GM18870 (cell line): ENCODE data around the gene ABHD17A.
"Not testable (repeated sequence)": the region's sequence is repeated elsewhere in the genome, so short reads cannot be mapped to it uniquely, and the experiment has no call there.

ENCODE experiments used
- ATAC-seq: cut with Tn5 transposase; IDR thresholded peaks from one replicate; pipeline ENCODE4 v1.9.1; 2021; ENCODE audit warnings: moderate library complexity; ENCODE audit not compliant: unreplicated experiment

ABHD17A gene

GRCh38 chr19:1911098-1911497 is 25.8 kb upstream of the ABHD17A start:
- ATAC-seq, result no peak

DNA sequence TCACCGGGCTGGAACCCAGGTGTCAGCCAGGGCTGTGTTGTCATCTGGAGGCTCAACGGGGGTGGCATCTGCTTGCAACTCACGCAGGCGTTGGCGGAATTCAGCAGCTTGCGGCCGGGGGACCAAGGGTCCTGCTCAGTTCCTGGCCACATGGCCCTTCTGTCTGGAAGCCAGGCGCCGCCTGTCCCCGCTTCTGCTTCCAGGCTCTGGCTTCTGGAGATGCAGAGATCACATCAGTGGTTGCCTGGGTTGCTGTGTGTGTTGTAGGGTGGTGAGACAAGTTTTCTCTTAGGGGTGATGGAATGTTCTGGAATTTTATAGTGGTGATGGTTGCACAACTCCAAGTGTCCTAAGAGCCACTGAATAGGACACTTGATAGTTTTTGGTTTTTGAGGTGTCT is 24.9 kb upstream of the ABHD17A start:
- no peak for ATAC-seq

DNA sequence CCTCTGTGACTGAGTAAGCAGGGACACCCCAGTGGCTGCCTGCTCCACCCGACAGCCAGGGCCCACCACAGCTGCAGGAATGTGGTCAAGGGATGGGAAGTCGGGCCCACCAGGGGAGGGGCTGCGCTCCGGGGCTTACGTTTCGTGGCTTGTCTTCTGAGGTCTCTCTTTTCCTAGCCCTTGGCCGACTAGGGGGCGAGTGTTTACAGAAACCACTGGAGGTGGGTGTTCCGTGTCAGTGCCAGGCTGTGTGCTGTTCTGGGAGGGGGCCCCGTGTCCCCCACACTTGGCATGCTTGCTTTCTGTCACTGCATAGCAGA is 24.4 kb upstream of the ABHD17A start:
- no peak for ATAC-seq

DNA sequence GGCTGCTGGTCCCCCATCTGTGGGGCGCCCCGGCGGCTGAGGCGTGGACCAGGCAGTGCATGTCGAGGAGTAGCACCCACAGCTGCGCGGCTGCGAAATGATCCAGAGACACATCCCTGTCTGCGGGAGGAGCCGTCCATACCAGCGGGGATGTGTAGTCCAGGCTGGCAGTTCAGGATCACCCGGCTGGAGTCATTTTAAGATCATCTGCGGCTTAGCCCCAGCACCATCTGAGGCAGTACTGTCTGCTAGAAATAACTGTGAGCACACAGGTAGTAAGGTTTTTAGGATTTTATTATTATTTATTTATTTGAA is 23.0 kb upstream of the ABHD17A start:
- no peak for ATAC-seq

DNA sequence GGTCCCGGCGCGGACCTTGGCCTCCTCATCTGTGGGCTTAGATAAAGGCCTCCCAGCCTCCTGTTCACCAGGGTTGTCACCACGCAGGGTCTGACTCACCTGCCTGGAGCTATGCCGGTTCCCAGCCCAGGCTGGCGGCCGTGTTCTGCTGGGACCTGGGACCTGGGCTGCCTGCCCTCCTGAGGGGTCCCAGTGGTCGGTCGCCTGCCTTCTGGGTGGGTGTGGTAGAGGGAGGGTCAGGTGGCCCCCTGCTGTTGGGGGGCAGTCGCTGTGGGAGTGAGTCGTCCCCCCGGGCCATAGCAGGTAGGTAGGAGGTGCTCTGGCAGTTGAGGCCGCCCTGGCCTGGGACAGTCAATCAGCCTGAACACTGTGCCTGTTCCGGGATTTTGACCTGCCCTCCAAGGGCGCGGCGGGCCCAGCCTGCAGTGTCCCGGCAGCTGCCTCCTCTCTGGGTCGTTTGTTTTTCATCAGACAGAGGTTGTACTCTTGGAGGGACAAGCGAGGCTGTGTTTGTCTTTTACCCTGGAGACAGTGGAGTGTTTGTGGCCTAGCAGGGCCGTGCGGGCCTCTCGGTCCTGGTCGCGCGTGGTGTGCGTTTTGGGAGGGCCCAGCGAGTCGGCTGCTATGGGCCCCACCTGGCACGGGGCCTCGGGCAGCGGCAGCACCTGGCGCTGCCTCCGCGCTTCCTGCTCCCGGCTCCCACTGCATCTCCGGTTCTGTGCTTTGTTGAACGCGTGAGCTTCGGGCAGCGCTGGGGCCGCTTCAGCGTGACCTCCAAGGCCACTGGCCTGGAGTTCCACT is 22.5 kb upstream of the ABHD17A start:
- ATAC-seq, result no peak

- no peak for ATAC-seq
Observed at GRCh38 chr19:1906985-1907562, 21.8 kb upstream of the ABHD17A start.

GRCh38 chr19:1905863-1906375 is 20.6 kb upstream of the ABHD17A start:
- no peak for ATAC-seq

DNA sequence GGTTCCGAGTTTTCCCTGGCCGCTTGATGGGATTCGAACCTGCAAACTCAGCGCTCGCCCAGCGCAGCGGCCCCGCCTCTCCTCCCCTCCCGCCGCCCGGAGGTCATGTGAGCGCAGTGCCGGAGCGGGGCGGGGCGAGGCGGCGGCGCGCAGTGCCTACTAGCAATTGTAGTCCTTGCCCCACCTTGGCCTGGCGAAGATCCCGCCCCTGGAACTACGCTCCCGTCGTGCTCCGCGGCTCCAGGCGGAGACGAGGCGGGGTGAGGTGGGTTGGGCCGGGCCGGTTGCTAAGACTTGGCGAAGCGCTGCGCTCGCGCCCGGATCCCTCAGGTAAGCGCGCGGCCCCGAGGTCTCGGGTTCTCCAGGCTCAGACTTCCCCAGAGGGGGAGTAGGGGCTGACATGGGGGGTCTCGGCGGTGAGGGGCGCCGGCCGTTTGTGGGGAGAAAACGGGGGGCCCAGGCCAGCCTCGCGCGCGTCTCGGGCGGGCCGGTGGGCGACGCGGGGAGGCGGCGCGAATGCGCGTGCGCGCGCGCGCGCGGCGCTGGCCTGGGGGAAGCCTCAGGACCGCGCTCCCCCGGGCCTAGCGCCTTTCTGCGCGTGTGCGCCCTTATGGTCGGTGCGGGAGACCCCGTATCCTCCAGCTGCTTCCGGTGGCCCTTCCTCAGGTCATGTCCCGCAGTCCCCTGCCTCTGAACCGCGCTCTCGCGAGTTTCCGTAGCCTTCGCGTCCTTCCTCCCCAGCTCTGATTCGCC is 20.0 kb upstream of the ABHD17A start, which contains the start of the genes ADAT3 and SCAMP4:
ADAT3 (plus strand) TSS at position 290 of the 753 bp plus-strand sequence. CDS start 6,649 bp downstream, outside the sequence.
SCAMP4 (plus strand) TSS at position 290 of the 753 bp plus-strand sequence. CDS start 9,621 bp downstream, outside the sequence.
- ATAC-seq, result no peak

DNA sequence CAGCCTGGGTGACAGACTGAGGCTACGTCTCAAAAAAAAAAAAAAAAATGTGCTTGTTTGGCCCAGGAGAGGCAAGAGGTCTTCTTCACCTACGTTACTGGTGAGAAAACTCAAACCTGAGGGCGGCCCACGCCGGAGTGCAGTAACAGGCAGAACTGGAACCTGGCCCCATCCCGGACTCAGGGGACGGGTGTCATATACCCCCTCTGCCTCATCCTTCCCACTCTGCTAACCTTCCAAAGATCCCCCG is 19.5 kb upstream of the ABHD17A start:
- no peak for ATAC-seq

GRCh38 chr19:1902923-1903322 is 17.6 kb upstream of the ABHD17A start:
- no peak for ATAC-seq

DNA sequence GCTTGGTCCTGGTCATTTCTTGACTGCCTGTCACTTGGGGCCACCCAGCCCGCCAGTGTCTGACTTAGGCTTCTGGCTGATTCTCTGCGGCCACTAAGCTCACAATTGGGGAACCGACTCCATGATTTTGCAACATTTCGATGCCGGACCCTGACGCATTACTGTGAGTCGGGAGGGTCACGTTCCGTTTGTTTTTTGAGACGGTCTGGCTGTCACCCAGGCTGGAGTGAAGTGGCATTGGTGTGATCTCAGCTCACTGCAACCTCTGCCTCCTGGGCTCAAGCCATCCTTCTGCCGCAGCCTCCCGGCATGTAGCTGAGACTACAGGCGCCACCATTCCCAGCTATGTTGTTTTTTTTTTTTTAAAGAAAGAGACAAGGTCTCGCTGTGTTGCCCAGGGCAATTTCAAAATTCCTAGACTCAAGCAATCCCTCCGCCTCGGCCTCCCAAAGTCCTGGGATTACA is 16.7 kb upstream of the ABHD17A start:
- no peak for ATAC-seq

DNA sequence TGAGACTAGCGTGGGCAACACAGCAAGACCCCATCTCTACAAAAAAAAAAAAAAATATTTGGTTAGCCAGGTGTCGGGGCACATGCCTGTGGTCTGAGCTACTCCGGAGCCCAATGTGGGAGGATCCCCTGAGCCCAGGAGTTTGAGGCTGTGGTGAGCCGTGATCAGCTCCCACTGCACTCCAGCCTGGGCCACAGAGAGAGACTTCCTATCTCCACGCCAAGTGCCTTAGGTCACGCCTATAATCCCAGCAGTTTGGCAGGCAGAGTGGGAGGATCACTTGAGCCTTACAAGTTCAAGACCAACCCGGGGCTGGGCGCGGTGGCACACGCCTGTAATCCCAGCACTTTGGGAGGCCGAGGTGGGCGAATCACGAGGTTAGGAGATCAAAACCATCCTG is 11.2 kb upstream of the ABHD17A start:
- no peak for ATAC-seq

GRCh38 chr19:1893791-1894190 is 8.5 kb upstream of the ABHD17A start:
- no peak for ATAC-seq

DNA sequence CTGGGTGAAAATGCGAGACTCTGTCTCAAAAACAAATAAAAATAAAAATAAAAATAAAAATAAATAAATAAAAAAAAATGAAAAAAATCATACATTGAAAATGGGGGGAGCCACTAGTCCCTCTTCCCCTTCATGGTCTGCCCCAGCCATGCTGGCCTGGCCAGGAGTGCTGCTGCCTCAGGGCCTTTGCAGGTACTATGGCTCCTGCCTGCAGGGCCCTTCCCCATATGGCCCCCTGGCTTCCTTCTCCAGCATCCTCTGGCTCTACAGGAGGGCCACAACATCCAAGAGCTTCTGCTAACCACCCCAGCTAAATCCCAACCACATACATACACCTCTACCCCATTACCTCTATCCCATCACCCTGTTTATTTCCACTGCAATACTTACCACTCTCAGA is 4.6 kb upstream of the ABHD17A start:
- no peak for ATAC-seq

- no peak for ATAC-seq
Observed at GRCh38 chr19:1888385-1888784, 3.1 kb upstream of the ABHD17A start.

DNA sequence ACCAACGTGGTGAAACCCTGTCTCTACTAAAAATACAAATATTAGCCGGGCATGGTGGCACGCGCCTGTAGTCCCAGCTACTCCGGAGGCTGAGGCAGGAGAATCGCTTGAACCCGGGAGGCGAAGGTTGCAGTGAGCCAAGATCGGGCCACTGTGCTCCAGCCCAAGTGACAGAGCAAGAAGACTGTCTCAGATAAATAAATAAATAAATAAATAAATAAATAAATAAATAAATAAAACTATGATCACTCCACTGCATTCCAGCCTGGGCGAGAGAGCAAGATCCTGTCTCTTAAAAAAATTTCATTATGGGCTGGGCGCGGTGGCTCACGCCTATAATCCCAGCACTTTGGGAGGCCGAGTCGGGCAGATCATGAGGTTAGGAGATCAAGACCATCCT is 1.1 kb upstream of the ABHD17A start:
- not testable (repeated sequence) for ATAC-seq

DNA sequence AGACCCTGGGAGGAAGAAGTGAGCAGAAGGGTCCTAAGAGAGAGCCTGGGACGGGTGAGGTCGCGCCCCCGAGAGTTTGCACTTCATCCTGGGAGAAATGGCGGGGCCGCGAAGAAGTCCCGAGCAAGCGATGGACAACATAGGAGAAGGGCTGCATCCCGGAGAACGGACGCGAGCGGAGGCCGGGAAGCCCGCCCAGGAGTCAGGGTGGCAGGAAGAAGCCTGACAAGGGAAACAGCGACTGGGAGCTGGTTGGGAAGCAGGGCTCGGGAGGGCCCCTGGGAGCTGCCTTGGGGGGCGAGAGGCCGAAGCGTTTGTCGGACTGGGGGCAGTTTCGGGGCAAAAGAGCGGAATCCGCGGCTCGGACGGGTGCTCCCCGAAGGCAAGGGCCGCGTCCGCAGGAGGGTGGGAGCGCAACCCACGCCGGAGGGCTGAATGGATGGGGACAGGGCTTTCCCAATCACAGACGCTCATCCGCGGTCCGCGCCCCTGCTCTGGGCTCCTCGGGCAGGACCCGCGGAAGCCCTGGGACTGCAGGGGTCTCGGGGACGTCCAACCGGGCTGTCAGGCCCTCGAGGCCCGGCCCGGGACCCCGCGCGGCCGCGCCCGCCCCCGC is 469 bp downstream of the ABHD17A start:
- no peak for ATAC-seq

DNA sequence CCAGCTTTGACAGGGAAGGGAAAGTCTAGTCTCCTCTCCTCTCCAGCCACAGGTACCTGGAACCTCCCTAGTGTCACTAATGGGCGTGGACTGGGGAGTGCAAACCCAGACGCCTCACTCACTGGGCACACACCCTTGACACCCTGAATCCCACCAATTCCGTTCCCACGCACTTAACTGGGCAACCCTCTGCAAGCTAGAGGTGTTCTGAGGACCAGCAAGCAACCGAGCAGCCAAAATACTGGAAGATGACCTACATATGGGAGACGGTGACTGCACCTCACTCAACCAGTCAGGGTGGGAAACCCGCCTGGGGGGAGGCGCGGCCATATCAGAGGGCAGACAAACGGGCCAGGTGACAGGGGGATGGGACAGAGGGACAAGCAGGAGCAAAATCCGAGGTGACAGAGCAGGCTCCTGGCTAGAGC is 991 bp downstream of the ABHD17A start:
- ATAC-seq, result no peak

DNA sequence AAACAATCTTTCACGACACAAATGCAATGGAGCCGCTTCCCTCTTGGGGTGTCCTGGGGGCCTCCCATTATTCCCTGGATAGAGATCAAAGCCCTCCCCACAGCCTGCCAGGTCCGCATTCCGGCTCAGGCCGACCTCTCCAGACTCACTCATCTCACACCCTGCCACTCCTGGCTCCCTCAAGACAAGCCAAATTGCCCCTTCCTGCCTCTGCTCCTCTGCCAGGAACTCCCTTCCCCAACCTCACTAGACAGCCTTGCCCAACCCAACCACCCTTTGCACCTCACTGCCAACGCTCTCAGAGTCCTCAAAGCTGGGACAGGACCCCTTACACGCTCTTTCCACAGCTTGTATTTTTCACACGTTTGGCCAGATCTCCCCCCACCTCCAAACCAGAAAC is 1.5 kb downstream of the ABHD17A start:
- no peak for ATAC-seq

DNA sequence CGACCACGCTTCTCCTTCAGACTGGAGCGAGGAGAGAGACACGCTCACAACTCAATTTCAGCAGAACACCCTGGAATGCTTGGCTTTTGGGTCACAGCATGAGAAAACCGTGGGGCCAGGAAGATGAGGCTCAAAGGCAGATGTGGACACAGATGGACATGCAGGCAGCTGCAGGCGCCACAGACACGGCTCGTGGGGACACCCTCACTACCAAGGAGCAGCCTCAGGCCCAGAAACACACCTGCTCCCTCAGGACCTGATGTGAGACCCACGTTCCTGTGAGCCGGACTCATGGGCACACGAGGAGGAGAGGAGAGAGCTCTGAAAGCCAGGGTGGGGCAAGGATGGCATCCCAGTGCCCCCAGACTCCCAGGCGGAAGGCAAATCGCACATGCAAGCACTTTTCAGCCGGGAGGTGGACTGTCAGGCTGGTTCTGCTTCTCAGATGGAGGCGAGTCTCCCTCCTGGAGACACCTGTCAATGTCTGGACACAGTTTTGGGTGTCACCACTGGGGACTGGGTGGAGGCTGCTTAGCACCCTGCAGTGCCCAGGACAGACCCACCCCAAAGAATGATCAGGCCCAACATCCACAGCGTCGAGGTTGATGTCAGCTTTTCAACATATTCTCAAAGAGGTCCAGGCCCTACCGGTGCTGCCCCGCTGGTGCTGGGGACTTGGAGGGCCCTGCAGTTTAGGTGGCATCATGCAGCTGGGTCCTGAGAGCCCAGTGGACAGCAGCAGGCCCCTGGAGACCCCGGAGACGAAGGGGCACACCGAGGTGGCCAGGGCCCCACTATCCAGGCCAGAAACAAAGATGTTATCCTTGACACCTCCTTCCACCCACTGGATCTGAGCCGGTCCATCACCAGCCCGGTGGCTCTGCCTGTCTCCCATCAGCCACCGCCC is 2.3 kb downstream of the ABHD17A start:
- ATAC-seq, result no peak
